Prostate gland (tissue), 2 donors: Measurements from ENCODE around the gene STAM. TPM values are rescaled to one million over a fixed set of nuclear protein-coding genes. Genes with fewer than 3 reads are reported as not detected.
A peak's percentile ranks its signal among the peaks of the same experiment; 100 is the strongest.

Experiments
- DNase-seq: peaks from one replicate; pipeline ENCODE4 v3.0.0-alpha.2; 2019; ENCODE audit warnings: low spot score
- H3K27ac ChIP-seq, 2 donors: fragments of 200-600 bp; sonication (generic); 2 replicates each; pipeline ENCODE4 v1.5.1; 2017 to 2019
- H3K27me3 ChIP-seq: fragments of 200-600 bp; sonication (generic); replicated peaks from 2 replicates; pipeline ENCODE4 v1.5.1; 2019; ENCODE audit not compliant: insufficient read depth
- H3K36me3 ChIP-seq, 2 donors: fragments of 200-600 bp; sonication (generic); 1 replicate in 1 of 2; 2 replicates in 1 of 2; pipeline versions ENCODE4 v1.5.1 to v1.8.1; 2017 to 2019
- H3K4me1 ChIP-seq: fragments of 200-600 bp; sonication (generic); replicated peaks from 2 replicates; pipeline ENCODE4 v1.5.1; 2019
- H3K4me3 ChIP-seq, 2 donors: fragments of 200-600 bp; sonication (generic); 2 replicates each; pipeline ENCODE4 v1.5.1; 2017 to 2019
- H3K9me3 ChIP-seq: fragments of 200-600 bp; sonication (generic); 2 replicates; pipeline ENCODE4 v1.5.1; 2017
- CTCF ChIP-seq, 4 experiments: fragments of 200-600 bp in 2 of 4; fragments of 450-650 bp in 2 of 4; sonication (generic) in 2 of 4; IDR thresholded peaks; 1 replicate in 3 of 4; 2 replicates in 1 of 4; pipeline ENCODE4 v1.5.1; 2016 to 2019; ENCODE audit warnings: antibody characterized with exemption in 4 of 4, mild to moderate bottlenecking in 2 of 4, moderate library complexity in 2 of 4
- POLR2A ChIP-seq: fragments of 450-650 bp; IDR thresholded peaks from one replicate; pipeline ENCODE4 v1.6.1; 2016; ENCODE audit warnings: antibody characterized with exemption, mild to moderate bottlenecking
- POLR2AphosphoS5 ChIP-seq: sonication (generic); formaldehyde crosslinking; IDR thresholded peaks from one replicate; pipeline ENCODE4 v1.6.1; 2017; ENCODE audit warnings: antibody characterized with exemption
- WGBS: methylation state at CpG from one replicate; pipeline ENCODE4 v1.1.5; 2018; 5-methylcytosine and 5-hydroxymethylcytosine counted together
- intact Hi-C: fragments of 100-400 bp; cut with DNase I; formaldehyde crosslinking; loops from one replicate; pipeline ENCODE4 v1.14.2; 2022
- total RNA-seq, 2 donors: library from RNA; depleted of rRNA; stranded (reverse); fragments of >200 nt; gene quantifications; one replicate each; pipeline ENCODE4 v1.1.0, GENCODE V29; 2016

STAM gene
- total RNA-seq, 2 donors from 2014 or later = 18.2 to 40.0 TPM

GRCh38 chr10:17674566-17674965, 30.6 kb downstream of the STAM start:
- H3K36me3 ChIP-seq = no peaks in the 10 kb centered on the region
- H3K27me3 ChIP-seq = no peaks in the 10 kb centered on the region
- H3K9me3 ChIP-seq = no peaks in the 10 kb centered on the region
- TF ChIP-seq CTCF (IDR thresholded peaks at IDR 0.05) (no peak), POLR2A (no peak), POLR2AphosphoS5 (no peak)
- no peak overlapping the region for H3K4me3 ChIP-seq
- no peaks in the 10 kb centered on the region for H3K4me1 ChIP-seq
- no peak for DNase-seq
- intact Hi-C loops = no loop called here
- no peak overlapping the region for H3K27ac ChIP-seq

GRCh38 chr10:17675638-17676037, 31.7 kb downstream of the STAM start:
- DNase-seq = no peak
- Histone ChIP-seq H3K4me3 (no peak overlapping the region), H3K36me3 (no peaks in the 10 kb centered on the region), H3K27me3 (no peaks in the 10 kb centered on the region), H3K9me3 (no peaks in the 10 kb centered on the region), H3K4me1 (no peaks in the 10 kb centered on the region), H3K27ac (no peak overlapping the region)
- TF ChIP-seq POLR2A (no peak), POLR2AphosphoS5 (no peak), CTCF (IDR thresholded peaks at IDR 0.05) (no peak)
- WGBS = 83% methylated on average over 4 of the region's 4 CpGs
- intact Hi-C loops = no loop called here

GRCh38 chr10:17676919-17677318, 33.0 kb downstream of the STAM start:
- intact Hi-C loops = no loop called here
- DNase-seq = no peak
- Histone ChIP-seq H3K9me3 (no peaks in the 10 kb centered on the region), H3K4me3 (no peak overlapping the region), H3K36me3 (no peaks in the 10 kb centered on the region), H3K27ac (no peak overlapping the region), H3K4me1 (no peaks in the 10 kb centered on the region), H3K27me3 (no peaks in the 10 kb centered on the region)
- WGBS = 59% methylated on average over 1 of the region's 1 CpG
- TF ChIP-seq POLR2AphosphoS5 = peak; percentile 24
- TF ChIP-seq CTCF (IDR thresholded peaks at IDR 0.05) = no peak
- TF ChIP-seq POLR2A = no peak

GRCh38 chr10:17682236-17682946, 38.4 kb downstream of the STAM start:
- Histone ChIP-seq H3K27me3 (no peaks in the 10 kb centered on the region), H3K27ac (peak overlapping the region in 1 of 2 donors; percentile 8), H3K9me3 (no peaks in the 10 kb centered on the region), H3K36me3 (no peaks in the 10 kb centered on the region), H3K4me1 (no peaks in the 10 kb centered on the region), H3K4me3 (no peak overlapping the region)
- no peak for DNase-seq
- intact Hi-C loops = no loop called here
- 90% methylated on average over 2 of the region's 2 CpGs for WGBS
- TF ChIP-seq POLR2A = no peak
- TF ChIP-seq POLR2AphosphoS5 = peak; percentile 40
- no peak for TF ChIP-seq CTCF (IDR thresholded peaks at IDR 0.05)

- DNase-seq = no peak
- Histone ChIP-seq H3K4me1 (no peaks in the 10 kb centered on the region), H3K4me3 (no peak overlapping the region), H3K9me3 (no peaks in the 10 kb centered on the region), H3K27ac (no peak overlapping the region), H3K36me3 (no peaks in the 10 kb centered on the region), H3K27me3 (no peaks in the 10 kb centered on the region)
- TF ChIP-seq POLR2A (no peak), POLR2AphosphoS5 (no peak), CTCF (IDR thresholded peaks at IDR 0.05) (no peak)
- intact Hi-C loops = no loop called here
Measured at GRCh38 chr10:17683541-17683940, 39.6 kb downstream of the STAM start.
